ENCODE measurements around the gene MAPKAPK2. TPM values are rescaled to one million over a fixed set of nuclear protein-coding genes. Genes with fewer than 3 reads are reported as not detected.

MAPKAPK2 gene
- total RNA-seq, 2 experiments from 2014 or later, result 157 to 166 TPM

- Mint-ChIP-seq H3K27ac (no peak overlapping the region), H3K4me1 (ENCODE audit: low read depth) (peaks cover 4% of the 10 kb centered on the region), H3K27me3 (peaks cover 30% of the 10 kb centered on the region), H3K9me3 (no peaks in the 10 kb centered on the region), H3K36me3 (ENCODE audit: low read depth) (no peaks in the 10 kb centered on the region), H3K4me3 (no peak overlapping the region)
- no peak for ATAC-seq (ENCODE audit: poor library complexity)
- H3K27ac ChIP-seq (ENCODE audit: low read depth in 1 of 2, low read length in 2 of 2), result no peak overlapping the region
- H3K9me3 ChIP-seq (ENCODE audit: control insufficient read depth in 1 of 2, insufficient read depth in 1 of 2, low read length in 2 of 2), result no peaks in the 10 kb centered on the region
- no peaks in the 10 kb centered on the region for H3K36me3 ChIP-seq (ENCODE audit: insufficient read depth, low read length)
- ChIA-PET CTCF (interaction anchor here (1.0 to 3.5 kb wide), 21 partner anchors 8 to 317 kb away, joined by 3 to 42 read pairs (median 6); partner anchors contain the start of genes DYRK3, EIF2D and MAPKAPK2), POLR2A (interaction anchor here (2.0 kb wide), 2 partner anchors 185 to 194 kb away, joined by 6 to 7 read pairs; partner anchors contain the start of gene IKBKE)
- intact Hi-C loops (cut with DNase I, micrococcal nuclease), result loop anchor here (1.0 to 5.0 kb wide), 8 partner anchors 30 to 202 kb away; no protein-coding TSS in a partner anchor
- DNase-seq, result no peak
- H3K4me3 ChIP-seq (ENCODE audit: low read length), result no peak overlapping the region
- peaks cover 20% of the 10 kb centered on the region for H3K4me1 ChIP-seq (ENCODE audit: insufficient read depth, low read length)
- no peak for TF ChIP-seq CTCF (IDR thresholded peaks at IDR 0.05)
- H3K27me3 ChIP-seq (ENCODE audit: control insufficient read depth in 1 of 2, insufficient read depth in 2 of 2, low read length in 2 of 2), result peaks cover 15 to 18% of the 10 kb centered on the region in 2 experiments
These were observed 20.0 kb upstream of the MAPKAPK2 start for GRCh38 chr1:206664740-206665139.

- no peak overlapping the region for H3K27ac ChIP-seq (ENCODE audit: low read depth in 1 of 2, low read length in 2 of 2)
- no peak overlapping the region for H3K4me3 ChIP-seq (ENCODE audit: low read length)
- Mint-ChIP-seq H3K27me3 (peaks cover 22% of the 10 kb centered on the region), H3K27ac (no peak overlapping the region), H3K4me1 (ENCODE audit: low read depth) (peaks cover 4% of the 10 kb centered on the region), H3K9me3 (no peaks in the 10 kb centered on the region), H3K36me3 (ENCODE audit: low read depth) (no peaks in the 10 kb centered on the region), H3K4me3 (no peak overlapping the region)
- no peak for ATAC-seq (ENCODE audit: poor library complexity)
- POLR2A ChIA-PET, result no interaction called here
- intact Hi-C loops (cut with DNase I, micrococcal nuclease), result loop anchor here in 1 of 2 experiments (1.0 kb wide), 1 partner anchor 60 kb away; no protein-coding TSS in a partner anchor
- DNase-seq, result no peak
- no peaks in the 10 kb centered on the region for H3K9me3 ChIP-seq (ENCODE audit: control insufficient read depth in 1 of 2, insufficient read depth in 1 of 2, low read length in 2 of 2)
- no peaks in the 10 kb centered on the region for H3K36me3 ChIP-seq (ENCODE audit: insufficient read depth, low read length)
- TF ChIP-seq CTCF (IDR thresholded peaks at IDR 0.05), result no peak
- CTCF ChIA-PET, result interaction anchor here (1.0 to 3.5 kb wide), 2 partner anchors 32 to 187 kb away, joined by 3 to 42 read pairs; partner anchors contain the start of gene DYRK3
- H3K27me3 ChIP-seq (ENCODE audit: control insufficient read depth in 1 of 2, insufficient read depth in 2 of 2, low read length in 2 of 2), result peaks cover 13 to 18% of the 10 kb centered on the region in 2 experiments
- peaks cover 20% of the 10 kb centered on the region for H3K4me1 ChIP-seq (ENCODE audit: insufficient read depth, low read length)
These were observed 18.6 kb upstream of the MAPKAPK2 start for GRCh38 chr1:206666031-206666561.

GRCh38 chr1:206666954-206667665 is 17.6 kb upstream of the MAPKAPK2 start:
- Mint-ChIP-seq H3K9me3 (no peaks in the 10 kb centered on the region), H3K4me3 (no peak overlapping the region), H3K4me1 (ENCODE audit: low read depth) (peaks cover 4% of the 10 kb centered on the region), H3K27me3 (peaks cover 19% of the 10 kb centered on the region), H3K27ac (no peak overlapping the region), H3K36me3 (ENCODE audit: low read depth) (no peaks in the 10 kb centered on the region)
- Histone ChIP-seq H3K36me3 (ENCODE audit: insufficient read depth, low read length) (no peaks in the 10 kb centered on the region), H3K27me3 (ENCODE audit: control insufficient read depth in 1 of 2, insufficient read depth in 2 of 2, low read length in 2 of 2) (peaks cover 16 to 18% of the 10 kb centered on the region in 2 experiments), H3K4me3 (ENCODE audit: low read length) (no peak overlapping the region), H3K9me3 (ENCODE audit: control insufficient read depth in 1 of 2, insufficient read depth in 1 of 2, low read length in 2 of 2) (no peaks in the 10 kb centered on the region), H3K4me1 (ENCODE audit: insufficient read depth, low read length) (peaks cover 20% of the 10 kb centered on the region), H3K27ac (ENCODE audit: low read depth in 1 of 2, low read length in 2 of 2) (no peak overlapping the region)
- ChIA-PET CTCF (interaction anchor here (1.0 to 1.4 kb wide), 2 partner anchors 9 to 38 kb away, joined by 3 read pairs; no protein-coding TSS in a partner anchor), POLR2A (no interaction called here)
- ATAC-seq (ENCODE audit: poor library complexity) (no peak), DNase-seq (no peak)
- intact Hi-C loops (cut with DNase I, micrococcal nuclease), result loop anchor here in 1 of 2 experiments (1.0 kb wide), 1 partner anchor 61 kb away; no protein-coding TSS in a partner anchor
- no peak for TF ChIP-seq CTCF (IDR thresholded peaks at IDR 0.05)

Measured in CD4-positive, alpha-beta T cell (primary cell).